GM13976 (cell line): ENCODE results near the gene NEU2.
A peak's percentile ranks its signal among the peaks of the same experiment; 100 is the strongest.

Experiments
- DNase-seq: peaks from one replicate; pipeline ENCODE4 v3.0.0; 2012; ENCODE audit warnings: low spot score
- CTCF ChIP-seq: IDR thresholded peaks from 2 replicates; pipeline ENCODE4 v1.5.1; 2012; ENCODE audit warnings: borderline replicate concordance, mild to moderate bottlenecking; ENCODE audit not compliant: insufficient read depth; ENCODE audit errors: extremely low read depth, missing control alignments, control extremely low read depth
- in situ Hi-C: fragments of 300-500 bp; cut with MboI; formaldehyde crosslinking; loops from one replicate; pipeline ENCODE4 v1.12.0; 2022; ENCODE audit warnings: low sequenced_read_pairs, mixed read lengths, inconsistent platforms; ENCODE audit not compliant: unreplicated experiment

The NEU2 gene

DNA sequence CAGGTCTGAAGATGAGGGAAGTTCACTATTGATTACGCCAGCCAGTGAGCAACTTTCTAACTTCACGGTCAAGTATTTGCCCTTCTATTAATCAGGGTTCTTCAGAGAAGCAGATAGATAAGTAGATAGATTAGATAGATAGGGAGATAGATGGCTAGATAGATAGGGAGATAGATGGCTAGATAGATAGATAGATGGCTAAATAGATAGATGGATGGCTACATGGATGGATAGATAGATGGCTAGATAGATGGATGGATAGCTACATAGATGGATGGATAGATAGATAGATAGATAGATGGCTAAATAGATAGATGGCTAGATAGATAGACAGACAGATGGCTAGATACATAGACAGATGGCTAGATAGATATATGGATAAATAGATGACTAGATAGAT, 22.9 kb downstream of the NEU2 start:
- DNase-seq: no peak
- in situ Hi-C loops: no loop called here

DNA sequence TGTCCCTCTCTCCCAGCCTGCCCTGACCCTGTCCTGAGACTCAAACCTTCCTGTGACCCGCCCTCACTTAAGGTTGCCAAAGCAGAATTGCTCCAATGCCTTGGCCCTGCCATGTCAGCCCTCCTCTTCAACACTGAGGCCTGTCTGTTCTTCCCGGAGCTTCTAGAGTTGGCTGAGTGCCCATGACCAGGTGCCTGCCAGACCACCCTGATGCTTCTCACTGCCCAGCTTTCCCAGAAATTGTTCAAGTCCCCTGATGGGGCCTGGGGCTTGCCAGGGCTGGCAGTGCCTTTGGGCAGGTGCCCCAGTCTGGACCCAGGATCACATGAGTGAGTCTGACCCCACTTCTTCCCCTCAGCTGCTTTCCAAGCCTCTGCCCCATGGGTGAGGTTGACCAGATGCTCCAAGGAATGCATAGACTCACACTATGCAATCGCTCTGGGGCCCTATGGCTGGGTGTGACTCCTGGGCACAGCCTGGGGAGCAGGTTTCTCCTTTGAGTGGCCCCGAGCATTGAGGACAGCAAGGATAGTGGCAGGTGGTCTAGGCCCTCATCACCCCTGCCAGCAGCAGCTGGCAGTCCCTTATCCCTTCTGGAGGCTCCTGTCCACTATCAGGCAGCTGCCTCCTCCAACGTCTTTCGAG, 24.6 kb downstream of the NEU2 start:
- no peak for TF ChIP-seq CTCF
- no peak for DNase-seq
- in situ Hi-C loops: no loop called here

More for the DNA sequence above, 22.9 kb downstream of the NEU2 start:
- TF ChIP-seq CTCF: no peak

GRCh38 chr2:233058717-233059546, 26.5 kb downstream of the NEU2 start:
- in situ Hi-C loops: no loop called here
- no peak for DNase-seq
- TF ChIP-seq CTCF: no peak

DNA sequence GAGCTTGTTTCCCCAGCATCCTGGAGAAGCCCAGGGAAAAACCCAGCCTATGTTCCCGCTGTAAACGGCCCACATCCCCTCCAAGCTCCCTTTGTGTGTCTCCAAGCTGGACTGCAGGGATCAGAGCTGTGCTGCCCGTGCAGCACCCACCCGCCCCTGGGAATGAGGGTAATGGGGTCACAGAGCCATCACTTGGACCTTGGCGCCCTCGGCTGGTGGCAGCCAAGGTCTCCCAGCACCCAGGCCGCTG, 27.0 kb downstream of the NEU2 start:
- peak; percentile 74 for DNase-seq
- TF ChIP-seq CTCF: peak; percentile 44
- in situ Hi-C loops: no loop called here

GRCh38 chr2:233059797-233060500, 27.5 kb downstream of the NEU2 start, which contains the start of gene INPP5D:
Gene INPP5D (plus strand): TSS chr2:233060342. CDS start chr2:233060479, 137 bp downstream.
- peak; percentile 85 for DNase-seq
- in situ Hi-C loops: loop anchor here (10.0 kb wide), 1 partner anchor 185 kb away; no protein-coding TSS in a partner anchor
- no peak for TF ChIP-seq CTCF

DNA sequence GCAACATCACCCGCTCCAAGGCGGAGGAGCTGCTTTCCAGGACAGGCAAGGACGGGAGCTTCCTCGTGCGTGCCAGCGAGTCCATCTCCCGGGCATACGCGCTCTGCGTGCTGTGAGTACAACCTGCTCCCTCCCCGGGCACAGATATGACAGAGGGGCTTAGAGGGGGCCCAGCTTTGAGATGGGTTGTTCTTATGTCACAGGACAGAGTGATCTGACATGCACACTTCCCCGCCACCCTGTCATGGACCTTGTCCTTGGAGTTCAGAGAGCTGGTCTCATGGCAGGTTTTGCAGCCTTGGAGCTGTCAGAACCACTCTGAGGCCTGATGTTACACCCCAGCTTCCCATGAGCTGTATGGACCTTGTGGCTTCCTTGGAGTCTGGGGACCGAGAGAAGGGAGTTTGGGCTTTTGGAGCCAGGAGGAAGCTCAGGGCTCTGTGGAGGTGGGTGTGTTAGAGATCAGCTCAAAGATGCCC, 28.1 kb downstream of the NEU2 start:
- in situ Hi-C loops: loop anchor here (10.0 kb wide), 1 partner anchor 184 kb away; no protein-coding TSS in a partner anchor
- no peak for TF ChIP-seq CTCF
- no peak for DNase-seq
